CD14-positive monocyte (primary cell): ENCODE data around the gene DLGAP1. TPM values are rescaled to one million over a fixed set of nuclear protein-coding genes. Genes with fewer than 3 reads are reported as not detected.

Experiments
- DNase-seq, 3 donors: peaks; one replicate each; pipeline ENCODE4 v3.0.0-alpha.2; 2011 to 2022
- H2AFZ ChIP-seq: 2 replicates; pipeline ENCODE4 v1.6.0; 2012; ENCODE audit warnings: mild to moderate bottlenecking, low read depth, low read length, inconsistent platforms; ENCODE audit not compliant: insufficient read depth, poor library complexity, severe bottlenecking
- H3K27ac ChIP-seq, 2 donors: 1 replicate in 1 of 2; 2 replicates in 1 of 2; pipeline ENCODE4 v1.5.1; 2012 to 2013; ENCODE audit warnings: low read length in 2 of 2, control low read depth in 1 of 2, inconsistent platforms in 1 of 2, low read depth in 1 of 2, mild to moderate bottlenecking in 1 of 2
- H3K27me3 ChIP-seq, 2 donors: one replicate each; pipeline versions ENCODE4 v1.6.0 to v1.6.1; 2011 to 2013; ENCODE audit warnings: low read length in 2 of 2; ENCODE audit not compliant: control insufficient read depth in 2 of 2, insufficient read depth in 2 of 2
- H3K36me3 ChIP-seq, 2 donors: replicated peaks in 1 of 2; 1 replicate in 1 of 2; 2 replicates in 1 of 2; pipeline versions ENCODE4 v1.5.1 to v1.6.1; 2012 to 2013; ENCODE audit warnings: low read length in 2 of 2, control low read depth in 1 of 2, inconsistent platforms in 1 of 2, mild to moderate bottlenecking in 1 of 2; ENCODE audit not compliant: insufficient read depth in 2 of 2, control insufficient read depth in 1 of 2
- H3K4me1 ChIP-seq, 2 donors: 1 replicate in 1 of 2; 2 replicates in 1 of 2; pipeline versions ENCODE4 v1.5.1 to v1.6.1; 2012 to 2013; ENCODE audit warnings: low read length in 2 of 2, control low read depth in 1 of 2, inconsistent platforms in 1 of 2, mild to moderate bottlenecking in 1 of 2, moderate library complexity in 1 of 2; ENCODE audit not compliant: insufficient read depth in 2 of 2, control insufficient read depth in 1 of 2
- H3K4me2 ChIP-seq: replicated peaks from 2 replicates; pipeline ENCODE3; 2012; ENCODE audit warnings: low read length, moderate library complexity, mild to moderate bottlenecking; ENCODE audit not compliant: poor library complexity, severe bottlenecking; ENCODE audit errors: extremely low read depth
- H3K4me3 ChIP-seq, 3 experiments: fragments of 200-600 bp in 1 of 3; sonication (generic) in 1 of 3; replicated peaks in 1 of 3; 1 replicate in 2 of 3; 2 replicates in 1 of 3; pipeline ENCODE4 v1.5.1; 2011 to 2013; ENCODE audit warnings: low read length in 3 of 3, mild to moderate bottlenecking in 3 of 3, control low read depth in 2 of 3, low read depth in 2 of 3, inconsistent platforms in 1 of 3, moderate library complexity in 1 of 3
- H3K79me2 ChIP-seq: 2 replicates; pipeline ENCODE4 v1.6.0; 2012; ENCODE audit warnings: mild to moderate bottlenecking, control low read depth, inconsistent platforms, low read length, moderate library complexity; ENCODE audit not compliant: insufficient read depth
- H3K9ac ChIP-seq: 2 replicates; pipeline ENCODE4 v1.6.0; 2017; ENCODE audit warnings: low read length, mild to moderate bottlenecking; ENCODE audit not compliant: insufficient read depth, poor library complexity, severe bottlenecking
- H3K9me3 ChIP-seq, 2 donors: replicated peaks in 1 of 2; 1 replicate in 1 of 2; 2 replicates in 1 of 2; pipeline versions ENCODE4 v1.5.1 to v1.6.1; 2012 to 2013; ENCODE audit warnings: low read length in 2 of 2, control low read depth in 1 of 2; ENCODE audit not compliant: control insufficient read depth in 1 of 2, insufficient read depth in 1 of 2
- H4K20me1 ChIP-seq: 2 replicates; pipeline ENCODE4 v1.6.0; 2012; ENCODE audit warnings: mild to moderate bottlenecking, low read length, control low read depth, moderate library complexity; ENCODE audit not compliant: insufficient read depth
- H3K27ac Mint-ChIP-seq, 7 donors: one replicate each; pipeline ENCODE4 v1.8.0; 2020; ENCODE audit warnings: mild to moderate bottlenecking in 7 of 7, mixed read lengths in 7 of 7, moderate library complexity in 6 of 7, inconsistent platforms in 2 of 7
- H3K27me3 Mint-ChIP-seq, 3 donors: one replicate each; pipeline ENCODE4 v1.8.0; 2021 to 2022; ENCODE audit warnings: low read depth in 3 of 3, mild to moderate bottlenecking in 3 of 3, mixed read lengths in 3 of 3, moderate library complexity in 3 of 3, inconsistent platforms in 1 of 3
- H3K36me3 Mint-ChIP-seq, 2 donors: one replicate each; pipeline ENCODE4 v1.8.0; 2020; ENCODE audit warnings: mixed read lengths in 2 of 2, inconsistent platforms in 1 of 2, mild to moderate bottlenecking in 1 of 2
- H3K4me1 Mint-ChIP-seq: one replicate; pipeline ENCODE4 v1.8.0; 2020; ENCODE audit warnings: mild to moderate bottlenecking, mixed read lengths
- H3K4me3 Mint-ChIP-seq, 2 donors: one replicate each; pipeline ENCODE4 v1.8.0; 2020; ENCODE audit warnings: mild to moderate bottlenecking in 2 of 2, mixed read lengths in 2 of 2, moderate library complexity in 1 of 2
- H3K9me3 Mint-ChIP-seq, 7 donors: one replicate each; pipeline ENCODE4 v1.8.0; 2020 to 2022; ENCODE audit warnings: mixed read lengths in 7 of 7, mild to moderate bottlenecking in 6 of 7, moderate library complexity in 6 of 7, inconsistent platforms in 2 of 7
- WGBS: methylation state at CpG from one replicate; pipeline ENCODE4 v1.1.5; 2013; ENCODE audit warnings: missing lambda C conversion rate; ENCODE audit not compliant: insufficient coverage; 5-methylcytosine and 5-hydroxymethylcytosine counted together
- intact Hi-C, 2 donors: fragments of 100-400 bp; cut with micrococcal nuclease; formaldehyde crosslinking; loops; one replicate each; pipeline versions ENCODE4 v1.15.0 to v1.15.1; 2023
- polyA plus RNA-seq, 3 donors: library from polyadenylated mRNA; depleted of rRNA in 1 of 3; unstranded in 2 of 3; stranded (reverse) in 1 of 3; fragments of 300-500 nt in 2 of 3; fragments of >200 nt in 1 of 3; fragmentation: Illumina TruSeq in 2 of 3; gene quantifications; 1 replicate in 2 of 3; 2 replicates in 1 of 3; pipeline ENCODE4 v1.2.3, GENCODE V29; 2012 to 2021
- TF ChIP-seq, protein P1 (sequence below): fragments of 200-600 bp; IDR thresholded peaks from one replicate; pipeline ENCODE4 v1.8.0; 2022; ENCODE audit warnings: antibody characterized with exemption, mild to moderate bottlenecking

The DLGAP1 gene
- polyA plus RNA-seq, 3 donors = 0.09 to 0.42 TPM; not detected in 1

DNA sequence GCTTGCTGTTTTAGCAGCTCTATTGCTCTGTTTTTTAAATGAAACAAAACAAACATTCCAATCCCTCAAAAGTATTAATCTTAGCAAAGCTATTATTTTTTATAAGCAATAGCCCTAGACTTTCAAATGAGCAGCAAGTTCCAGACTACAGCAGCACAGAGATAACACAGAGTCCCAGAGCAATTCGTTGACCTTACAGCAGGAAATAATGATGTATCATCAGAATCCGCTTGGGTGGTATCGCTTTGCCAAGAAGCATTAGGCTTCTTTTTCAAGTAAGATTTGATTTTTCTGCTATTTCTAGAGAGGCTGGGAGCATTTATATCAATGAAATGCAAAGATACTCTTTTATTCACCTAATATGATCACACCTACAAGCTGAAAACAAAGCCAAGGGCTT, 209.7 kb downstream of the DLGAP1 start:
- no peaks in the 10 kb centered on the region for H3K4me1 ChIP-seq
- Mint-ChIP-seq H3K27ac (no peak overlapping the region), H3K27me3 (no peaks in the 10 kb centered on the region), H3K9me3 (peaks cover 0 to 5% (median 2%) of the 10 kb centered on the region in 7 donors), H3K36me3 (no peaks in the 10 kb centered on the region), H3K4me3 (no peak overlapping the region), H3K4me1 (no peaks in the 10 kb centered on the region)
- no peak overlapping the region for H2AFZ ChIP-seq
- no peaks in the 10 kb centered on the region for H3K9me3 ChIP-seq
- WGBS = 83% methylated on average over 1 of the region's 3 CpGs
- H3K27me3 ChIP-seq = no peaks in the 10 kb centered on the region
- H3K79me2 ChIP-seq = no peaks in the 10 kb centered on the region
- no peak overlapping the region for H3K27ac ChIP-seq
- H3K4me2 ChIP-seq = no peak overlapping the region
- no peaks in the 10 kb centered on the region for H4K20me1 ChIP-seq
- TF ChIP-seq, protein P1, sequence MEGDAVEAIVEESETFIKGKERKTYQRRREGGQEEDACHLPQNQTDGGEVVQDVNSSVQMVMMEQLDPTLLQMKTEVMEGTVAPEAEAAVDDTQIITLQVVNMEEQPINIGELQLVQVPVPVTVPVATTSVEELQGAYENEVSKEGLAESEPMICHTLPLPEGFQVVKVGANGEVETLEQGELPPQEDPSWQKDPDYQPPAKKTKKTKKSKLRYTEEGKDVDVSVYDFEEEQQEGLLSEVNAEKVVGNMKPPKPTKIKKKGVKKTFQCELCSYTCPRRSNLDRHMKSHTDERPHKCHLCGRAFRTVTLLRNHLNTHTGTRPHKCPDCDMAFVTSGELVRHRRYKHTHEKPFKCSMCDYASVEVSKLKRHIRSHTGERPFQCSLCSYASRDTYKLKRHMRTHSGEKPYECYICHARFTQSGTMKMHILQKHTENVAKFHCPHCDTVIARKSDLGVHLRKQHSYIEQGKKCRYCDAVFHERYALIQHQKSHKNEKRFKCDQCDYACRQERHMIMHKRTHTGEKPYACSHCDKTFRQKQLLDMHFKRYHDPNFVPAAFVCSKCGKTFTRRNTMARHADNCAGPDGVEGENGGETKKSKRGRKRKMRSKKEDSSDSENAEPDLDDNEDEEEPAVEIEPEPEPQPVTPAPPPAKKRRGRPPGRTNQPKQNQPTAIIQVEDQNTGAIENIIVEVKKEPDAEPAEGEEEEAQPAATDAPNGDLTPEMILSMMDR = no peak
- H3K9ac ChIP-seq = no peak overlapping the region
- DNase-seq = no peak
- intact Hi-C loops = no loop called here
- no peaks in the 10 kb centered on the region for H3K36me3 ChIP-seq
- H3K4me3 ChIP-seq = no peak overlapping the region

DNA sequence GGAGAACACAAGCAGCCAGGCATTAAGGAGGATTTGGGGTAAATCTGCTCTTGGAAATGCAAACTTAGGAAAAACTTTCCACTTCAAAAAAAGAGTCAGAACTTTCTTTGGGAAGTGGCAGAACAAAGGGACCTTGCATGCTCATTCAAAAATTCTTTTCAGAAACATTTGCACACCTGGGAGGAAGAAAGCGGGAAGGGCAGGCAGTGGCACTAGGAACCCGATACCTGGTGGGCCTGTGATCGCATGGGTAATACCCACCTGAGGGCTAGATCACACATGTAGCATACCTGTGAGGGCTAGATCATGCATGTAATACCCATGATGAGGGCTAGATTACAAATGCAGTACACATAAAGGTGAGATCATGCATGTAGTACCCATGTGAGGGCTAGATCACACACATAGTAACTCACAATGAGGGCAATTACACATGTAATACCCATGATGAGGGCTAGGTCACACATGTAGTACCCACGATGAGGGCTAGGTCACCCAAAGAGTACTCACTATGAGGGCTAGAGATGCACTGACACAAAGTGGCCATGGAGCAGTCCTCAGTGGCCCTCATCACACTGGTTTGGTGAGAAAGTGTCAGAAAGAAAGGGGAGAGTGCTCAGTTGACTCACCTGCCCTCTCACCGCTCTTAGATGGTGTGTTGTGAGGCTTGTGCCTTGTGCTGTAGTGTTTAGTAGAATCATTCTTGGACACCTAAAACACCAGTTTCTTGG, 212.5 kb downstream of the DLGAP1 start:
- 91% methylated on average over 4 of the region's 5 CpGs for WGBS
- Histone ChIP-seq H4K20me1 (no peaks in the 10 kb centered on the region), H3K9ac (no peak overlapping the region), H3K36me3 (no peaks in the 10 kb centered on the region), H3K27me3 (no peaks in the 10 kb centered on the region), H3K9me3 (no peaks in the 10 kb centered on the region), H2AFZ (no peak overlapping the region), H3K4me2 (no peak overlapping the region), H3K4me1 (no peaks in the 10 kb centered on the region), H3K27ac (no peak overlapping the region), H3K4me3 (no peak overlapping the region), H3K79me2 (no peaks in the 10 kb centered on the region)
- H3K36me3 Mint-ChIP-seq = no peaks in the 10 kb centered on the region
- no peak for DNase-seq
- H3K27me3 Mint-ChIP-seq = no peaks in the 10 kb centered on the region
- peak overlapping the region in 1 of 7 donors; percentile 51 for H3K27ac Mint-ChIP-seq
- intact Hi-C loops = no loop called here
- TF ChIP-seq, protein P1 = no peak
- H3K9me3 Mint-ChIP-seq = peaks cover 0 to 5% (median 0%) of the 10 kb centered on the region in 7 donors
- no peak overlapping the region for H3K4me3 Mint-ChIP-seq
- no peaks in the 10 kb centered on the region for H3K4me1 Mint-ChIP-seq
